ENCODE data around the gene KRTAP10-12.

DNA sequence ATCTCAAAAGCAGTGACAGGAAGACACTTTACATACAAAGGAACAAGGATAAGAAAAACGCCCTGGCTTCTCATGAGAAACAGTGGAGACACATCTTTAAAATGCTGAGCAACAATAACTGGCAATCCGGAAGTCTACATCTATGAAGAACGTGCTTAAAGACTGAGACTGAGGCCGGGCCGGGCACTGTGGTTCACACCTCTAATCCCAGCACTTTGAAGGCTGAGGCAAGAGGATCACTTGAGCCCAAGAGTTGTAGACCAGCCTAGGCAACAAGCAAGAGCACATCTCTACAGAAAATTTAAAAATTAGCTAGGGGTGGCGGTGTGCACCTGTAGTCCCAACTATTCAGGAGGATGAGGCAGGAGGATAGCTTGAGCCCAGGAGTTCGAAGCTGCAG lies 12.9 kb upstream of the KRTAP10-12 start:
- TF ChIP-seq, protein P1, sequence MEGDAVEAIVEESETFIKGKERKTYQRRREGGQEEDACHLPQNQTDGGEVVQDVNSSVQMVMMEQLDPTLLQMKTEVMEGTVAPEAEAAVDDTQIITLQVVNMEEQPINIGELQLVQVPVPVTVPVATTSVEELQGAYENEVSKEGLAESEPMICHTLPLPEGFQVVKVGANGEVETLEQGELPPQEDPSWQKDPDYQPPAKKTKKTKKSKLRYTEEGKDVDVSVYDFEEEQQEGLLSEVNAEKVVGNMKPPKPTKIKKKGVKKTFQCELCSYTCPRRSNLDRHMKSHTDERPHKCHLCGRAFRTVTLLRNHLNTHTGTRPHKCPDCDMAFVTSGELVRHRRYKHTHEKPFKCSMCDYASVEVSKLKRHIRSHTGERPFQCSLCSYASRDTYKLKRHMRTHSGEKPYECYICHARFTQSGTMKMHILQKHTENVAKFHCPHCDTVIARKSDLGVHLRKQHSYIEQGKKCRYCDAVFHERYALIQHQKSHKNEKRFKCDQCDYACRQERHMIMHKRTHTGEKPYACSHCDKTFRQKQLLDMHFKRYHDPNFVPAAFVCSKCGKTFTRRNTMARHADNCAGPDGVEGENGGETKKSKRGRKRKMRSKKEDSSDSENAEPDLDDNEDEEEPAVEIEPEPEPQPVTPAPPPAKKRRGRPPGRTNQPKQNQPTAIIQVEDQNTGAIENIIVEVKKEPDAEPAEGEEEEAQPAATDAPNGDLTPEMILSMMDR (conservative IDR thresholded peaks at IDR 0.05; ENCODE audit: low read depth, low read length), result no peak
- TF ChIP-seq, protein P2, sequence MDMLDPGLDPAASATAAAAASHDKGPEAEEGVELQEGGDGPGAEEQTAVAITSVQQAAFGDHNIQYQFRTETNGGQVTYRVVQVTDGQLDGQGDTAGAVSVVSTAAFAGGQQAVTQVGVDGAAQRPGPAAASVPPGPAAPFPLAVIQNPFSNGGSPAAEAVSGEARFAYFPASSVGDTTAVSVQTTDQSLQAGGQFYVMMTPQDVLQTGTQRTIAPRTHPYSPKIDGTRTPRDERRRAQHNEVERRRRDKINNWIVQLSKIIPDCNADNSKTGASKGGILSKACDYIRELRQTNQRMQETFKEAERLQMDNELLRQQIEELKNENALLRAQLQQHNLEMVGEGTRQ (IDR thresholded peaks at IDR 0.05; ENCODE audit: low read depth, low read length), result no peak
- TF ChIP-seq RAD21 (IDR thresholded peaks at IDR 0.05; ENCODE audit: low read length) (no peak), POLR2A (IDR thresholded peaks at IDR 0.05; ENCODE audit: low read depth, low read length) (no peak), CEBPB (IDR thresholded peaks at IDR 0.05; ENCODE audit: low read depth, low read length) (no peak), MAZ (IDR thresholded peaks at IDR 0.05; ENCODE audit: borderline replicate concordance, low read depth, low read length) (no peak), FOS (IDR thresholded peaks at IDR 0.05; ENCODE audit: low read depth, low read length) (no peak), MXI1 (IDR thresholded peaks at IDR 0.05; ENCODE audit: borderline replicate concordance, low read depth, low read length) (no peak), RCOR1 (IDR thresholded peaks at IDR 0.05; ENCODE audit: insufficient replicate concordance, low read length) (no peak), CHD1 (IDR thresholded peaks at IDR 0.05; ENCODE audit: low read depth, low read length) (no peak), MAFK (IDR thresholded peaks at IDR 0.05; ENCODE audit: low read depth, low read length) (no peak), RFX5 (IDR thresholded peaks at IDR 0.05; ENCODE audit: low read depth, low read length) (no peak)
- TF ChIP-seq, protein P3, sequence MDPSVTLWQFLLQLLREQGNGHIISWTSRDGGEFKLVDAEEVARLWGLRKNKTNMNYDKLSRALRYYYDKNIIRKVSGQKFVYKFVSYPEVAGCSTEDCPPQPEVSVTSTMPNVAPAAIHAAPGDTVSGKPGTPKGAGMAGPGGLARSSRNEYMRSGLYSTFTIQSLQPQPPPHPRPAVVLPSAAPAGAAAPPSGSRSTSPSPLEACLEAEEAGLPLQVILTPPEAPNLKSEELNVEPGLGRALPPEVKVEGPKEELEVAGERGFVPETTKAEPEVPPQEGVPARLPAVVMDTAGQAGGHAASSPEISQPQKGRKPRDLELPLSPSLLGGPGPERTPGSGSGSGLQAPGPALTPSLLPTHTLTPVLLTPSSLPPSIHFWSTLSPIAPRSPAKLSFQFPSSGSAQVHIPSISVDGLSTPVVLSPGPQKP (IDR thresholded peaks at IDR 0.05; ENCODE audit: borderline replicate concordance, low read depth, low read length), result no peak
